Hepatocyte (in vitro differentiated cells): ENCODE measurements around the gene ZNF12. TPM values are rescaled to one million over a fixed set of nuclear protein-coding genes. Genes with fewer than 3 reads are reported as not detected.

ENCODE experiments used
- DNase-seq: peaks from one replicate; pipeline ENCODE4 v3.0.0-alpha.2; 2016; ENCODE audit warnings: low spot score
- H2AFZ ChIP-seq: fragments of 200-600 bp; sonication (generic); 2 replicates; pipeline ENCODE4 v1.6.0; 2016; ENCODE audit warnings: antibody characterized with exemption, mild to moderate bottlenecking
- H3K27ac ChIP-seq: fragments of 200-600 bp; sonication (generic); 2 replicates; pipeline ENCODE4 v1.5.1; 2016; ENCODE audit warnings: mild to moderate bottlenecking
- H3K27me3 ChIP-seq: fragments of 200-600 bp; sonication (generic); 2 replicates; pipeline ENCODE4 v1.6.1; 2016
- H3K36me3 ChIP-seq: fragments of 200-600 bp; sonication (generic); replicated peaks from 2 replicates; pipeline ENCODE4 v1.5.1; 2016; ENCODE audit warnings: low read depth; ENCODE audit not compliant: insufficient read depth
- H3K4me1 ChIP-seq: fragments of 200-600 bp; sonication (generic); 2 replicates; pipeline ENCODE4 v1.5.1; 2016; ENCODE audit warnings: mild to moderate bottlenecking, moderate library complexity; ENCODE audit not compliant: insufficient read depth
- H3K4me2 ChIP-seq: fragments of 200-600 bp; sonication (generic); 2 replicates; pipeline ENCODE4 v1.6.0; 2016
- H3K4me3 ChIP-seq: fragments of 200-600 bp; sonication (generic); 2 replicates; pipeline ENCODE4 v1.5.1; 2016; ENCODE audit warnings: mild to moderate bottlenecking
- H3K79me2 ChIP-seq: fragments of 200-600 bp; sonication (generic); 2 replicates; pipeline ENCODE4 v1.6.0; 2017; ENCODE audit warnings: mild to moderate bottlenecking
- H3K9me2 ChIP-seq: fragments of 200-600 bp; sonication (generic); replicated peaks from 2 replicates; pipeline ENCODE4 v1.6.0; 2017; ENCODE audit warnings: mild to moderate bottlenecking; ENCODE audit not compliant: insufficient read depth
- H3K9me3 ChIP-seq: fragments of 200-600 bp; sonication (generic); 2 replicates; pipeline ENCODE4 v1.5.1; 2016; ENCODE audit warnings: low read depth, mild to moderate bottlenecking
- H4K20me1 ChIP-seq: fragments of 200-600 bp; sonication (generic); 2 replicates; pipeline ENCODE4 v1.6.0; 2016; ENCODE audit warnings: mild to moderate bottlenecking; ENCODE audit not compliant: insufficient read depth, poor library complexity, severe bottlenecking
- EZH2 ChIP-seq: fragments of 200-600 bp; sonication (generic); IDR thresholded peaks from 2 replicates; pipeline ENCODE4 v1.6.1; 2016; ENCODE audit warnings: antibody characterized with exemption, mild to moderate bottlenecking, borderline replicate concordance
- EZH2phosphoT487 ChIP-seq: fragments of 200-600 bp; sonication (generic); IDR thresholded peaks from one replicate; pipeline ENCODE4 v1.6.1; 2018; ENCODE audit warnings: antibody characterized with exemption, mild to moderate bottlenecking, low read depth, moderate library complexity; ENCODE audit not compliant: unreplicated experiment, severe bottlenecking
- WGBS: methylation state at CpG from one replicate; pipeline ENCODE4 v1.1.6; 2016; ENCODE audit warnings: low lambda C conversion rate; ENCODE audit errors: missing lambda C conversion rate; 5-methylcytosine and 5-hydroxymethylcytosine counted together
- polyA plus RNA-seq: library from polyadenylated mRNA; unstranded; fragments of >200 nt; fragmentation: Nextera tagmentation; extraction: Ambion mirVana; gene quantifications from 2 replicates; pipeline ENCODE4 v1.2.1, GENCODE V29; 2016
- total RNA-seq: library from RNA; depleted of rRNA; stranded (reverse); fragments of >200 nt; gene quantifications from 2 replicates; pipeline ENCODE4 v1.2.3, GENCODE V29; 2014
- TF ChIP-seq, protein P1 (sequence below): fragments of 200-600 bp; sonication (generic); IDR thresholded peaks from 2 replicates; pipeline ENCODE4 v1.5.1; 2016; ENCODE audit warnings: antibody characterized with exemption, mild to moderate bottlenecking; ENCODE audit not compliant: poor library complexity

ZNF12 gene
- total and polyA plus RNA-seq, 2 experiments from 2014 or later, result 14.7 to 22.2 TPM

DNA sequence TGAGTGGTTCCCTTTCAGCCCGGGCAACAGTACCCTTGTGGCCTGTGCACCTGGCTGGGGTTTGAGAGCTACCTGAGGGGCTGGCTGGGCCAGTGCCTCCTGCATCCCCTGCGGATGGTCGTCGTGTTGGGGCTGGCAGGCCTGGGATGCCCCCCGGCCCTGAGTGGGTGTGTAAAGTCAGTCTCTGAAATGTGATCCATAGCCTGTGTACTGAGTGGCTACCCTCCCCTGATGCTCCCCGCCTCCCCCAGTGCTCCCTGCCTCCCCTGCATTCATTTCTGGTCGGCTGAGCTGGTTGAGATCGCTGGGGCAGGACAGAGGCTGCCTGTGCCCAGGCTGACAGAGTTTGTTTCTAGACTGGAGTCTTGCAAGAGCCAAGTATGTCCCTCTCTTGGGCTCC lies 60.3 kb downstream of the ZNF12 start:
- WGBS, result 98% methylated on average over 7 of the region's 8 CpGs
- DNase-seq, result no peak

DNA sequence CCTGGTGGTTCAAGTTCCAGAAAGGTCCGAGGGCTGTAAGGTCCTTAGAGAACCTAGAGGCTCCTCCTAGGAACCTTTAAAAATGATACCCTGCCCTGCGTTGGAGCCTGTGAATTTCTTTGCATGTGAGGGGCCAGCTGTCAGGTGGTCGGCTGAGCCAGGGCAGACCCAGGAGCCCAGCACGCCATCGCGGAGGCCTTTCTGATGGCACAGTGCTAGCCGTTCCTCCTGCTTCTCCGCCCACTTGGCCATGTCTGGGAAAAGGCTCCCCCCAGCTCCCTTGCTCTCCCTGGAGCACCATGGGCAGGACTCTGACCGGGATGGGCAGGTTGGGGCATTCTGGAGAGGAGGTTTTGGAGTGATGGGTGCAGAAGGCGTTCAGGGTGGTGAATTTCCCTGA lies 62.0 kb downstream of the ZNF12 start:
- Histone ChIP-seq H3K36me3 (no peaks in the 10 kb centered on the region), H3K4me2 (no peak overlapping the region), H3K27ac (no peak overlapping the region), H2AFZ (no peak overlapping the region), H3K79me2 (peaks cover 11% of the 10 kb centered on the region), H3K4me1 (no peaks in the 10 kb centered on the region), H3K9me3 (no peaks in the 10 kb centered on the region), H3K27me3 (no peaks in the 10 kb centered on the region), H3K4me3 (no peak overlapping the region), H3K9me2 (no peaks in the 10 kb centered on the region), H4K20me1 (peaks cover 3% of the 10 kb centered on the region)
- TF ChIP-seq, protein P1, sequence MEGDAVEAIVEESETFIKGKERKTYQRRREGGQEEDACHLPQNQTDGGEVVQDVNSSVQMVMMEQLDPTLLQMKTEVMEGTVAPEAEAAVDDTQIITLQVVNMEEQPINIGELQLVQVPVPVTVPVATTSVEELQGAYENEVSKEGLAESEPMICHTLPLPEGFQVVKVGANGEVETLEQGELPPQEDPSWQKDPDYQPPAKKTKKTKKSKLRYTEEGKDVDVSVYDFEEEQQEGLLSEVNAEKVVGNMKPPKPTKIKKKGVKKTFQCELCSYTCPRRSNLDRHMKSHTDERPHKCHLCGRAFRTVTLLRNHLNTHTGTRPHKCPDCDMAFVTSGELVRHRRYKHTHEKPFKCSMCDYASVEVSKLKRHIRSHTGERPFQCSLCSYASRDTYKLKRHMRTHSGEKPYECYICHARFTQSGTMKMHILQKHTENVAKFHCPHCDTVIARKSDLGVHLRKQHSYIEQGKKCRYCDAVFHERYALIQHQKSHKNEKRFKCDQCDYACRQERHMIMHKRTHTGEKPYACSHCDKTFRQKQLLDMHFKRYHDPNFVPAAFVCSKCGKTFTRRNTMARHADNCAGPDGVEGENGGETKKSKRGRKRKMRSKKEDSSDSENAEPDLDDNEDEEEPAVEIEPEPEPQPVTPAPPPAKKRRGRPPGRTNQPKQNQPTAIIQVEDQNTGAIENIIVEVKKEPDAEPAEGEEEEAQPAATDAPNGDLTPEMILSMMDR, result no peak
- TF ChIP-seq EZH2phosphoT487 (no peak), EZH2 (no peak)
- 98% methylated on average over 10 of the region's 10 CpGs for WGBS
- DNase-seq, result no peak

More for the DNA sequence above, 60.3 kb downstream of the ZNF12 start:
- TF ChIP-seq, protein P1, result no peak
- no peak for TF ChIP-seq EZH2phosphoT487
- TF ChIP-seq EZH2, result no peak
- Histone ChIP-seq H3K9me2 (no peaks in the 10 kb centered on the region), H3K27me3 (no peaks in the 10 kb centered on the region), H3K4me1 (no peaks in the 10 kb centered on the region), H2AFZ (no peak overlapping the region), H3K79me2 (no peaks in the 10 kb centered on the region), H3K27ac (no peak overlapping the region), H3K36me3 (no peaks in the 10 kb centered on the region), H3K9me3 (no peaks in the 10 kb centered on the region), H4K20me1 (no peaks in the 10 kb centered on the region), H3K4me3 (no peak overlapping the region), H3K4me2 (no peak overlapping the region)

DNA sequence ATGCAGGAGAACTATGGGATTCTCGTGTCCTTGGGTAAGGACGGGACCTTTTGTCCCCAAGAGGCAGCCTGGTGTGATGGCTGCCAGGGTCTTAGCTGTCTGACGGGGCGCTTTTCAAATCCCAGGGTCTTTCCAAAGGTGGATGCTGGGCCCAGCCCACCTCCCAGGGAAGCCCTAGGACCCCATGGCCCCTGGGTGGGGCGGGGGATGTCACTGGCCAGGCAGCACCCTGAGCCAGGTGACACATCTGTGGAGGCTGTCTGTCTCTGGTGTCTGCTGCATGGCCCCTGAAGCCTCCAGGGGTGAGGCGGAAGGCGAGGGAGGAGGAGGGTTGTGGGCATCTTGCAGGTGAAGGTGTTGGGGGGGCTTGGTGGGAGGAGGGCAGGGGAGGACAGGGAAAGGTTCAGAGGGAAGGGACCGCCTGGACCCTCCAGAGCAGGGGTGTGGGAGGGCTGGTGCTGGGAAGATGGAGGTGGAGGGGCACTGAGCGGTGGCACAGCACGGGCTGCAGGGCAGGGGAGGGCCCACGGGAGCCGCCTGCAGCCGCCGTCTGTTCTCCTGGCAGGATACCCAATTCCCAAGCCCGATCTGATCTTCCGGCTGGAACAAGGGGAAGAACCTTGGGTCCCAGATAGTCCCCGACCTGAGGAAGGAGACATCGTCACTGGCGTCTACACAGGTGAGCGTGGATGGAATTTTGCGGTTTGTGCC lies 62.7 kb downstream of the ZNF12 start:
- H2AFZ ChIP-seq, result no peak overlapping the region
- no peak overlapping the region for H3K4me3 ChIP-seq
- H3K27me3 ChIP-seq, result no peaks in the 10 kb centered on the region
- peaks cover 3% of the 10 kb centered on the region for H4K20me1 ChIP-seq
- no peak for DNase-seq
- no peak overlapping the region for H3K27ac ChIP-seq
- TF ChIP-seq, protein P1, result no peak
- TF ChIP-seq EZH2 (no peak), EZH2phosphoT487 (no peak)
- H3K4me1 ChIP-seq, result no peaks in the 10 kb centered on the region
- H3K36me3 ChIP-seq, result no peaks in the 10 kb centered on the region
- H3K9me2 ChIP-seq, result no peaks in the 10 kb centered on the region
- no peak overlapping the region for H3K4me2 ChIP-seq
- peaks cover 18% of the 10 kb centered on the region for H3K79me2 ChIP-seq
- WGBS, result 100% methylated on average over 17 of the region's 21 CpGs
- H3K9me3 ChIP-seq, result no peaks in the 10 kb centered on the region
